GM12892 (cell line): ENCODE measurements around the gene SMG9.

ENCODE experiments used
- POLR2A ChIP-seq: IDR thresholded peaks from 2 replicates; pipeline ENCODE4 v1.6.1; 2011; ENCODE audit warnings: low read depth, low read length, control low read depth
- POLR2AphosphoS5 ChIP-seq: IDR thresholded peaks from 2 replicates; pipeline ENCODE4 v1.6.1; 2011; ENCODE audit warnings: low read depth, low read length, control low read depth
- TAF1 ChIP-seq: IDR thresholded peaks from 2 replicates; pipeline ENCODE4 v1.6.1; 2011; ENCODE audit warnings: low read depth, mild to moderate bottlenecking, control low read depth, low read length, borderline replicate concordance

- no peak for TF ChIP-seq POLR2A
- no peak for TF ChIP-seq POLR2AphosphoS5
- no peak for TF ChIP-seq TAF1
Measured at GRCh38 chr19:43767316-43767715, 12.6 kb upstream of the SMG9 start.
